Upper lobe of right lung (tissue), 1 donor: ENCODE data around the gene SMAD9. TPM values are rescaled to one million over a fixed set of nuclear protein-coding genes. Genes with fewer than 3 reads are reported as not detected.

Source experiments
- ATAC-seq: fragments of 200-7000 bp; cut with Tn5 transposase; one replicate; pipeline ENCODE4 v1.9.1; 2020; ENCODE audit warnings: mild to moderate bottlenecking, moderate library complexity
- DNase-seq: peaks from one replicate; pipeline ENCODE4 v3.0.0-alpha.2; 2020
- H3K27ac ChIP-seq: fragments of 200-600 bp; one replicate; pipeline ENCODE4 v1.8.0; 2022
- H3K27me3 ChIP-seq: fragments of 200-600 bp; one replicate; pipeline ENCODE4 v1.8.0; 2022; ENCODE audit warnings: mild to moderate bottlenecking
- H3K36me3 ChIP-seq: fragments of 200-600 bp; one replicate; pipeline ENCODE4 v1.8.0; 2022
- H3K4me1 ChIP-seq: fragments of 200-600 bp; one replicate; pipeline ENCODE4 v1.8.0; 2022
- H3K4me3 ChIP-seq: fragments of 200-600 bp; one replicate; pipeline ENCODE4 v1.8.0; 2022; ENCODE audit warnings: mild to moderate bottlenecking
- H3K9me3 ChIP-seq: fragments of 200-600 bp; one replicate; pipeline ENCODE4 v1.8.0; 2022
- CTCF ChIP-seq: fragments of 200-600 bp; IDR thresholded peaks from one replicate; pipeline ENCODE4 v1.8.0; 2022; ENCODE audit warnings: antibody characterized with exemption
- intact Hi-C: fragments of 100-400 bp; cut with DNase I; formaldehyde crosslinking; loops from one replicate; pipeline ENCODE4 v1.11.0; 2022
- total RNA-seq: library from RNA; stranded (reverse); fragmentation: NEBNext Ultra II Directional; extraction: Animal tissue kit (Norgen Biotek cat#: 25700); gene quantifications from one replicate; pipeline ENCODE4 v1.2.1, GENCODE V29; 2021
- donor health status: DM: no; HTN: yes; CAD: no; lungs with severe emphysema.

Gene SMAD9
- total RNA-seq, 1 donor from 2014 or later: 21.5 TPM

GRCh38 chr13:36814465-36814864 is 105.6 kb downstream of the SMAD9 start:
- H3K27me3 ChIP-seq: no peaks in the 10 kb centered on the region
- no peak overlapping the region for H3K27ac ChIP-seq
- no peaks in the 10 kb centered on the region for H3K36me3 ChIP-seq
- H3K4me1 ChIP-seq: no peaks in the 10 kb centered on the region
- H3K9me3 ChIP-seq: no peaks in the 10 kb centered on the region
- H3K4me3 ChIP-seq: no peak overlapping the region
- no peak for ATAC-seq
- intact Hi-C loops: no loop called here
- no peak for TF ChIP-seq CTCF
- DNase-seq: no peak

GRCh38 chr13:36813225-36813624 is 106.8 kb downstream of the SMAD9 start:
- DNase-seq (no peak), ATAC-seq (no peak)
- Histone ChIP-seq H3K27ac (no peak overlapping the region), H3K4me1 (no peaks in the 10 kb centered on the region), H3K9me3 (no peaks in the 10 kb centered on the region), H3K4me3 (no peak overlapping the region), H3K36me3 (no peaks in the 10 kb centered on the region), H3K27me3 (no peaks in the 10 kb centered on the region)
- intact Hi-C loops: no loop called here
- no peak for TF ChIP-seq CTCF

- ATAC-seq (no peak), DNase-seq (no peak)
- no peak for TF ChIP-seq CTCF
- H3K27ac ChIP-seq: no peak overlapping the region
- no peaks in the 10 kb centered on the region for H3K9me3 ChIP-seq
- no peaks in the 10 kb centered on the region for H3K36me3 ChIP-seq
- intact Hi-C loops: no loop called here
- no peaks in the 10 kb centered on the region for H3K27me3 ChIP-seq
- H3K4me3 ChIP-seq: no peak overlapping the region
- no peaks in the 10 kb centered on the region for H3K4me1 ChIP-seq
These were observed 112.4 kb downstream of the SMAD9 start for GRCh38 chr13:36807616-36808015.

GRCh38 chr13:36806102-36806501 is 113.9 kb downstream of the SMAD9 start:
- DNase-seq (no peak), ATAC-seq (no peak)
- TF ChIP-seq CTCF: no peak
- Histone ChIP-seq H3K36me3 (no peaks in the 10 kb centered on the region), H3K27ac (no peak overlapping the region), H3K27me3 (no peaks in the 10 kb centered on the region), H3K4me3 (no peak overlapping the region), H3K4me1 (no peaks in the 10 kb centered on the region), H3K9me3 (no peaks in the 10 kb centered on the region)
- intact Hi-C loops: no loop called here

GRCh38 chr13:36804588-36804987 is 115.5 kb downstream of the SMAD9 start:
- intact Hi-C loops: no loop called here
- Histone ChIP-seq H3K9me3 (no peaks in the 10 kb centered on the region), H3K27me3 (no peaks in the 10 kb centered on the region), H3K4me3 (no peak overlapping the region), H3K4me1 (no peaks in the 10 kb centered on the region), H3K36me3 (no peaks in the 10 kb centered on the region), H3K27ac (no peak overlapping the region)
- no peak for DNase-seq
- no peak for TF ChIP-seq CTCF
- no peak for ATAC-seq

- ATAC-seq: no peak
- DNase-seq: no peak
- TF ChIP-seq CTCF: no peak
- H3K4me1 ChIP-seq: no peaks in the 10 kb centered on the region
- H3K9me3 ChIP-seq: no peaks in the 10 kb centered on the region
- H3K27ac ChIP-seq: no peak overlapping the region
- no peak overlapping the region for H3K4me3 ChIP-seq
- no peaks in the 10 kb centered on the region for H3K36me3 ChIP-seq
- intact Hi-C loops: no loop called here
- H3K27me3 ChIP-seq: no peaks in the 10 kb centered on the region
These were observed 119.0 kb downstream of the SMAD9 start for GRCh38 chr13:36801035-36801434.
